SJCRH30 (cell line): ENCODE data around the gene HMSD. TPM values are rescaled to one million over a fixed set of nuclear protein-coding genes. Genes with fewer than 3 reads are reported as not detected.
"Not testable (repeated sequence)": the region's sequence is repeated elsewhere in the genome, so short reads cannot be mapped to it uniquely, and the experiment has no call there.

Source experiments
- DNase-seq, 2 experiments: peaks; one replicate each; pipeline ENCODE4 v3.0.0-alpha.2; 2015 to 2020
- H3K27ac ChIP-seq: fragments of 250-450 bp; sonication (Bioruptor Pico); 2 replicates; pipeline ENCODE4 v1.5.1; 2020; ENCODE audit warnings: mild to moderate bottlenecking, moderate library complexity
- H3K27me3 ChIP-seq: fragments of 250-450 bp; sonication (Bioruptor Pico); 2 replicates; pipeline ENCODE4 v1.5.1; 2020; ENCODE audit warnings: mild to moderate bottlenecking, moderate library complexity
- H3K36me3 ChIP-seq: fragments of 250-450 bp; sonication (Bioruptor Pico); 2 replicates; pipeline ENCODE4 v1.5.1; 2020; ENCODE audit warnings: mild to moderate bottlenecking, moderate library complexity
- H3K4me1 ChIP-seq: fragments of 250-450 bp; sonication (Bioruptor Pico); 2 replicates; pipeline ENCODE4 v1.5.1; 2020; ENCODE audit warnings: mild to moderate bottlenecking, moderate library complexity
- H3K4me3 ChIP-seq: fragments of 250-450 bp; sonication (Bioruptor Pico); 2 replicates; pipeline ENCODE4 v1.5.1; 2020; ENCODE audit warnings: mild to moderate bottlenecking, moderate library complexity
- H3K9me3 ChIP-seq: fragments of 250-450 bp; sonication (Bioruptor Pico); replicated peaks from 2 replicates; pipeline ENCODE4 v1.5.1; 2020; ENCODE audit warnings: mild to moderate bottlenecking, moderate library complexity
- total RNA-seq: library from RNA; depleted of rRNA; stranded (reverse); fragments of >200 nt; shearing (Covaris generic); gene quantifications from 2 replicates; pipeline ENCODE4 v1.2.3, GENCODE V29; 2014; rRNA removed

Gene HMSD
- total RNA-seq, result not detected in 2 replicates

GRCh38 chr18:63949068-63949737 lies at the start of gene HMSD:
Gene HMSD, plus strand, starts transcription at chr18:63949301. Its CDS starts 4,155 bp downstream, at chr18:63953456.
- no peaks in the 10 kb centered on the region for H3K9me3 ChIP-seq
- H3K4me3 ChIP-seq, result no peak within 1 kb of the TSS
- H3K27me3 ChIP-seq, result no peaks in the 10 kb centered on the region
- H3K36me3 ChIP-seq, result no peaks in the 10 kb centered on the region
- H3K4me1 ChIP-seq, result no peaks in the 10 kb centered on the region
- no peak within 1 kb of the TSS for H3K27ac ChIP-seq
- DNase-seq, result no peak

- no peak overlapping the region for H3K4me3 ChIP-seq
- DNase-seq, result no peak
- no peaks in the 10 kb centered on the region for H3K9me3 ChIP-seq
- H3K4me1 ChIP-seq, result no peaks in the 10 kb centered on the region
- H3K27ac ChIP-seq, result no peak overlapping the region
- no peaks in the 10 kb centered on the region for H3K36me3 ChIP-seq
- H3K27me3 ChIP-seq, result no peaks in the 10 kb centered on the region
These were observed 45.1 kb upstream of the HMSD start for GRCh38 chr18:63903851-63904570.

GRCh38 chr18:63904694-63905093 lies 44.4 kb upstream of the HMSD start:
- no peaks in the 10 kb centered on the region for H3K27me3 ChIP-seq
- H3K36me3 ChIP-seq, result no peaks in the 10 kb centered on the region
- H3K27ac ChIP-seq, result no peak overlapping the region
- H3K4me1 ChIP-seq, result no peaks in the 10 kb centered on the region
- H3K9me3 ChIP-seq, result no peaks in the 10 kb centered on the region
- no peak for DNase-seq
- H3K4me3 ChIP-seq, result no peak overlapping the region

GRCh38 chr18:63905361-63905760 lies 43.7 kb upstream of the HMSD start:
- no peak for DNase-seq
- Histone ChIP-seq H3K4me1 (no peaks in the 10 kb centered on the region), H3K9me3 (no peaks in the 10 kb centered on the region), H3K36me3 (no peaks in the 10 kb centered on the region), H3K4me3 (no peak overlapping the region), H3K27ac (no peak overlapping the region), H3K27me3 (no peaks in the 10 kb centered on the region)

- DNase-seq, result no peak
- Histone ChIP-seq H3K27me3 (no peaks in the 10 kb centered on the region), H3K4me1 (no peaks in the 10 kb centered on the region), H3K4me3 (no peak overlapping the region), H3K36me3 (no peaks in the 10 kb centered on the region), H3K9me3 (no peaks in the 10 kb centered on the region), H3K27ac (no peak overlapping the region)
These were observed 43.0 kb upstream of the HMSD start for GRCh38 chr18:63906056-63906455.

GRCh38 chr18:63907664-63908063 lies 41.4 kb upstream of the HMSD start, which contains the start of gene SERPINB10:
Gene SERPINB10, plus strand, starts transcription at chr18:63907958. Its CDS starts 7,553 bp downstream, at chr18:63915511.
- Histone ChIP-seq H3K4me3 (no peak within 1 kb of the TSS), H3K27me3 (no peaks in the 10 kb centered on the region), H3K4me1 (no peaks in the 10 kb centered on the region), H3K27ac (no peak within 1 kb of the TSS), H3K36me3 (no peaks in the 10 kb centered on the region), H3K9me3 (no peaks in the 10 kb centered on the region)
- DNase-seq, result no peak

GRCh38 chr18:63908858-63909257 lies 40.2 kb upstream of the HMSD start:
- no peak overlapping the region for H3K4me3 ChIP-seq
- no peak for DNase-seq
- no peak overlapping the region for H3K27ac ChIP-seq
- no peaks in the 10 kb centered on the region for H3K36me3 ChIP-seq
- H3K27me3 ChIP-seq, result no peaks in the 10 kb centered on the region
- H3K4me1 ChIP-seq, result no peaks in the 10 kb centered on the region
- no peaks in the 10 kb centered on the region for H3K9me3 ChIP-seq

- Histone ChIP-seq H3K4me1 (no peaks in the 10 kb centered on the region), H3K27me3 (no peaks in the 10 kb centered on the region), H3K9me3 (no peaks in the 10 kb centered on the region), H3K4me3 (no peak overlapping the region), H3K36me3 (no peaks in the 10 kb centered on the region), H3K27ac (no peak overlapping the region)
- DNase-seq, result no peak
These were observed 39.2 kb upstream of the HMSD start for GRCh38 chr18:63909870-63910269.

- Histone ChIP-seq H3K27ac (no peak overlapping the region), H3K27me3 (no peaks in the 10 kb centered on the region), H3K4me1 (no peaks in the 10 kb centered on the region), H3K4me3 (no peak overlapping the region), H3K9me3 (no peaks in the 10 kb centered on the region), H3K36me3 (no peaks in the 10 kb centered on the region)
- DNase-seq, result no peak
These were observed 31.3 kb upstream of the HMSD start for GRCh38 chr18:63917817-63918216.

GRCh38 chr18:63922049-63922448 lies 27.1 kb upstream of the HMSD start:
- H3K36me3 ChIP-seq, result no peaks in the 10 kb centered on the region
- H3K4me3 ChIP-seq, result no peak overlapping the region
- no peaks in the 10 kb centered on the region for H3K27me3 ChIP-seq
- H3K4me1 ChIP-seq, result peaks cover 3% of the 10 kb centered on the region; the same call in 1 of the 2 replicates
- H3K27ac ChIP-seq, result no peak overlapping the region
- H3K9me3 ChIP-seq, result no peaks in the 10 kb centered on the region
- no peak for DNase-seq

GRCh38 chr18:63924551-63924950 lies 24.6 kb upstream of the HMSD start:
- H3K27ac ChIP-seq, result no peak overlapping the region
- DNase-seq, result peak; percentile 3 to 6
- H3K4me3 ChIP-seq, result no peak overlapping the region

GRCh38 chr18:63928331-63928730 lies 20.8 kb upstream of the HMSD start:
- Histone ChIP-seq H3K36me3 (no peaks in the 10 kb centered on the region), H3K4me1 (peaks cover 3% of the 10 kb centered on the region; the same call in 1 of the 2 replicates), H3K27me3 (no peaks in the 10 kb centered on the region), H3K9me3 (no peaks in the 10 kb centered on the region), H3K4me3 (no peak overlapping the region), H3K27ac (no peak overlapping the region)
- DNase-seq, result no peak

More at GRCh38 chr18:63924551-63924950, 24.6 kb upstream of the HMSD start:
- peaks cover 3% of the 10 kb centered on the region; the same call in 1 of the 2 replicates for H3K4me1 ChIP-seq
- H3K9me3 ChIP-seq, result no peaks in the 10 kb centered on the region
- no peaks in the 10 kb centered on the region for H3K36me3 ChIP-seq
- no peaks in the 10 kb centered on the region for H3K27me3 ChIP-seq

GRCh38 chr18:63929369-63929768 lies 19.7 kb upstream of the HMSD start:
- not testable (repeated sequence) for H3K9me3 ChIP-seq, DNase-seq, H3K4me1 ChIP-seq, H3K27ac ChIP-seq, H3K36me3 ChIP-seq, H3K4me3 ChIP-seq, H3K27me3 ChIP-seq

GRCh38 chr18:63930773-63931354 lies 18.2 kb upstream of the HMSD start:
- Histone ChIP-seq H3K27ac (no peak overlapping the region), H3K27me3 (no peaks in the 10 kb centered on the region), H3K4me1 (no peaks in the 10 kb centered on the region), H3K36me3 (no peaks in the 10 kb centered on the region), H3K4me3 (no peak overlapping the region), H3K9me3 (no peaks in the 10 kb centered on the region)
- DNase-seq, result no peak
